ENCODE results near the gene TIMM50. TPM values are rescaled to one million over a fixed set of nuclear protein-coding genes. Genes with fewer than 3 reads are reported as not detected.

Gene TIMM50
- total and polyA plus RNA-seq, 2 of the 13 experiments (the other 11 are each of a cell fraction or from before 2014, with no cell fraction given), result 91.1 to 92.5 TPM

- TF ChIP-seq CREBL2 (CRISPR knock-in tag; IDR thresholded peaks at IDR 0.05; ENCODE audit: borderline replicate concordance) (no peak; the same call in 1 of the 2 replicates), REXO4 (CRISPR knock-in tag; IDR thresholded peaks at IDR 0.05; ENCODE audit: borderline replicate concordance) (no peak), FOXK2 (IDR thresholded peaks at IDR 0.05) (no peak), MEF2D (CRISPR knock-in tag; IDR thresholded peaks at IDR 0.05) (peak; percentile 42; the same call in 1 of the 2 replicates), DRAP1 (CRISPR knock-in tag; IDR thresholded peaks at IDR 0.05) (peak; percentile 65), HIC2 (CRISPR knock-in tag; IDR thresholded peaks at IDR 0.05; ENCODE audit: low read depth) (no peak), SMARCE1 (IDR thresholded peaks at IDR 0.05; ENCODE audit: borderline replicate concordance) (no peak), RELA (CRISPR knock-in tag; IDR thresholded peaks at IDR 0.05) (no peak), CBX2 (IDR thresholded peaks at IDR 0.05; ENCODE audit: low read depth, low read length) (no peak), CBX2 (CRISPR knock-in tag; IDR thresholded peaks at IDR 0.05; ENCODE audit: low read depth) (no peak), SALL2 (CRISPR knock-in tag; IDR thresholded peaks at IDR 0.05) (peak; percentile 76; the same call in 1 of the 2 replicates), ZNF496 (CRISPR knock-in tag; IDR thresholded peaks at IDR 0.05; ENCODE audit: insufficient replicate concordance) (no peak), ZNF800 (CRISPR knock-in tag; IDR thresholded peaks at IDR 0.05) (no peak; the same call in 1 of the 2 replicates), ARNT2 (CRISPR knock-in tag; IDR thresholded peaks at IDR 0.05; ENCODE audit: low read depth) (0 out of 2 replicates have a peak, but pooled peaks have one; percentile 71), SMC3 (IDR thresholded peaks at IDR 0.05; ENCODE audit: low read length) (no peak), ZNF326 (CRISPR knock-in tag; IDR thresholded peaks at IDR 0.05; ENCODE audit: borderline replicate concordance) (no peak), ZMYM2 (CRISPR knock-in tag; IDR thresholded peaks at IDR 0.05) (no peak), ATF7-NPFF (CRISPR knock-in tag; IDR thresholded peaks at IDR 0.05; ENCODE audit: low read depth) (peak; percentile 64; the same call in 1 of the 2 replicates), HMGXB4 (CRISPR knock-in tag; IDR thresholded peaks at IDR 0.05; ENCODE audit: borderline replicate concordance in 1 of 2, low read depth in 1 of 2) (peak; percentile 81 to 84), RARA (CRISPR knock-in tag; IDR thresholded peaks at IDR 0.05) (peak; percentile 18; the same call in 1 of the 2 replicates), MAF1 (CRISPR knock-in tag; IDR thresholded peaks at IDR 0.05; ENCODE audit: borderline replicate concordance) (peak; percentile 58; the same call in 1 of the 2 replicates)
Observed at GRCh38 chr19:39480337-39481228, at the start of gene TIMM50 (continued).

Data from HepG2 (cell line).